SK-N-SH (cell line): ENCODE results near the gene TRUB2.

Experiments used
- ELF1 ChIP-seq: IDR thresholded peaks from 2 replicates; pipeline ENCODE4 v1.4.0; 2012
- EZH2phosphoT487 ChIP-seq: fragments of 200-600 bp; sonication (generic); IDR thresholded peaks from 2 replicates; pipeline ENCODE4 v1.6.1; 2017; ENCODE audit warnings: low read depth, mixed run types, mild to moderate bottlenecking, antibody characterized with exemption, moderate library complexity, borderline replicate concordance
- FOXJ3 ChIP-seq: sonication (generic); formaldehyde crosslinking; IDR thresholded peaks from 2 replicates; pipeline ENCODE4 v1.5.1; 2020; ENCODE audit warnings: mild to moderate bottlenecking, missing genetic modification reagents
- MAX ChIP-seq: IDR thresholded peaks from 2 replicates; pipeline ENCODE4 v1.4.0; 2012; ENCODE audit warnings: low read depth
- TF ChIP-seq, protein P1 (sequence below): fragments of 200-600 bp; sonication (generic); IDR thresholded peaks from 2 replicates; pipeline ENCODE4 v1.6.1; 2017; ENCODE audit warnings: antibody characterized with exemption, mild to moderate bottlenecking, moderate library complexity

- TF ChIP-seq, protein P1, sequence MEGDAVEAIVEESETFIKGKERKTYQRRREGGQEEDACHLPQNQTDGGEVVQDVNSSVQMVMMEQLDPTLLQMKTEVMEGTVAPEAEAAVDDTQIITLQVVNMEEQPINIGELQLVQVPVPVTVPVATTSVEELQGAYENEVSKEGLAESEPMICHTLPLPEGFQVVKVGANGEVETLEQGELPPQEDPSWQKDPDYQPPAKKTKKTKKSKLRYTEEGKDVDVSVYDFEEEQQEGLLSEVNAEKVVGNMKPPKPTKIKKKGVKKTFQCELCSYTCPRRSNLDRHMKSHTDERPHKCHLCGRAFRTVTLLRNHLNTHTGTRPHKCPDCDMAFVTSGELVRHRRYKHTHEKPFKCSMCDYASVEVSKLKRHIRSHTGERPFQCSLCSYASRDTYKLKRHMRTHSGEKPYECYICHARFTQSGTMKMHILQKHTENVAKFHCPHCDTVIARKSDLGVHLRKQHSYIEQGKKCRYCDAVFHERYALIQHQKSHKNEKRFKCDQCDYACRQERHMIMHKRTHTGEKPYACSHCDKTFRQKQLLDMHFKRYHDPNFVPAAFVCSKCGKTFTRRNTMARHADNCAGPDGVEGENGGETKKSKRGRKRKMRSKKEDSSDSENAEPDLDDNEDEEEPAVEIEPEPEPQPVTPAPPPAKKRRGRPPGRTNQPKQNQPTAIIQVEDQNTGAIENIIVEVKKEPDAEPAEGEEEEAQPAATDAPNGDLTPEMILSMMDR: no peak
- TF ChIP-seq MAX (no peak), EZH2phosphoT487 (no peak), ELF1 (no peak), FOXJ3 (CRISPR knock-in tag) (no peak)
These were observed 13.7 kb upstream of the TRUB2 start for GRCh38 chr9:128335914-128336313.
